Superior temporal gyrus (tissue), 1 donor: ENCODE measurements around the gene NDC80.
A peak's percentile ranks its signal among the peaks of the same experiment; 100 is the strongest.
"Not testable (repeated sequence)": the region's sequence is repeated elsewhere in the genome, so short reads cannot be mapped to it uniquely, and the experiment has no call there.

Source experiments
- DNase-seq: peaks from one replicate; pipeline ENCODE4 v3.0.0-alpha.2; 2016; ENCODE audit errors: extremely low spot score

NDC80 gene

DNA sequence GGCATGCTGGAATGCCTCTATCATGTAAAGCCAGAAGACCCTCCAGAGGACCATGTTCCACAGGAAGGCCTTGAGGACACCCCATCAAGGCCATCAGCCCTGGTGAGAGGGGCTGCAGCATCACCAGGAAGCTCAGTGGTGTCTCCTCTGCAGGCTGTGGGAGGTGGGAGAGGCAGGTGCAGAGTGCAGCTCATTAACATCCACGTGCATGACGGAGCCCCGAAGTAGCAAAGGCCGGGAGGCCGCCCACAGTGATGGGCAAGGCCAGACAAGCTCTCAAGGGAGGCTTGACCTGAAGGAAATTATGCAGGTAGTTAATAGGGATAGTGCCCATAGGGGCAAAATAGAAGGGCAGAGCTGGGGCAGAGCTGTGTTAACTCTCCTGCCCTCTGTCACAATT is 53.9 kb downstream of the NDC80 start:
- DNase-seq: no peak

DNA sequence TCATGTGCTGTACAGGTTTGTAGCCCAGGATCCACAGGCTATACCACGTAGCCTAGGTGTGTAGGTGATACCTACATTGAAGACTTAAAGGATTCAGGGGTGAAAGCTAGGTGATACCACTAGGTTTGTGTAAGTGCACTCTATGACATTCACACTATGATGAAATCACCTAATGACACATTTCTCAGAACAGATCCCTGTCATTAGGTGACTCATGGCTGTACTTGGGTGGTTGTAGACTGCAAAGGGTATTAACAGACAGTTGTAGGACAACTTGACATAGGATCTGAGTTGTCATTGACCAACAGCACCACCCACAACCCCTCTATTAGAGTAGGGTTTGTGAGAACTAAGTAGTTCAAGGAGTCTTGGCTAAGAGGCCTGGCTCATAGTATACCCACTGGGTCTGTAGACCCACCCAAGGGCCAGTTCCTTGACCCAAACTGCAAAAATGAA is 56.5 kb downstream of the NDC80 start:
- DNase-seq: no peak

DNA sequence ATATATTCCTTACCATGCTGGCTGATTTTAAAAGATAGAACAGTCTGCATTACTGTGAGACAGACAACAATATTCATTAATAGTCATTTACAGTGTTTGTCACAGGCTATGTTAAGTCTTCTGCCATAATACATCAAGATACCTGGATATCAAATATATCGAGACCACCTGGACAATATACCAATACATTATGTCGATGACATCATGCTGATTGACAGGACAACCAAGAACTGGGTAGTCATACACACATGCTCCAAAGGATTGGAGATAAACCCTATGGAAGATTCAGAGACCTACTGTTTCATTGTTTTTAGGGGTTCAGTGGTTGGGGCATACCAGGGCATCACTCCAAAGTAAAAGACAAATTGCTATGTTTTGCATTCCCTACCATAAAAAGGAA is 57.6 kb downstream of the NDC80 start:
- no peak for DNase-seq

DNA sequence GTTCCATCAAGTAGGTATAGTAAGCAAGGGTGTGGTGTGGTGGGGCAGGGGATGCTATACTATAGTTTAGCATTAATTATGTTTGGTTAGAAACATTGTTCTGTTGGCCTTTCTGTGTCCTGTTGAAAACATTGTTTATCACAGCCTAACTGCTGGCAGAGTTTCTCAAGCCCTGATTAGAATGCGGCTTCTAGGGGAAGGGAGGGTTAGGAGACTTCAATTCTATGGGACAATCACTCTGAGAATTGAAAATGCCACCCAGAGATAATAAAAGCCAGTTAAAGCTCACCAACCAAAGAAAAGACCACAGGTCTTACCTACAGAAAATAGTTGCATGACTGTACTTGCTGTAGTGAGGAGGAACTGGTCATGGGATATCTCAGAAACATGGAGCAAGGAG is 64.2 kb downstream of the NDC80 start:
- DNase-seq: no peak

DNA sequence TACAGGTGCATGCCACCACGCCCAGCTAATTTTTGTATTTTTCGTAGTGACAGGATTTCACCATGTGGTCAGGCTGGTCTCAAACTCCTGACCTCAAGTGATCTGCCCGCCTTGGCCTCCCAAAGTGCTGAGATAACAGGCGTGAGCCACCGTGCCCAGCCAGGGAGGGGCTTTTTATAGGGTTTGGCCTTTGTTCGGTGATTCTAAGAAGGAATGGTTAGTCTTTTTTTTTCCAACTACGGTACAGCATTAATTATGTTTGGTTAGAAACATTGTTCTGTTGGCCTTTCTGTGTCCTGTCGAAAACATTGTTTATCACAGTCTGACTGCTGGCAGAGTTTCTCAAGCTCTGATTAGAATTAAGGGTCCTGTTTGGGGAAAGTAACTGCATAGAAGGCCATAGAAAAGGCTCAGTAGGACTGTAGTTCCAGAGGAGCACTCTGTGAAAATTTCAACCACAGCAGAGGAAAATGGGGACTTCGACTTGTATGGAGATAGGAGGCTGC is 64.8 kb downstream of the NDC80 start:
- no peak for DNase-seq

DNA sequence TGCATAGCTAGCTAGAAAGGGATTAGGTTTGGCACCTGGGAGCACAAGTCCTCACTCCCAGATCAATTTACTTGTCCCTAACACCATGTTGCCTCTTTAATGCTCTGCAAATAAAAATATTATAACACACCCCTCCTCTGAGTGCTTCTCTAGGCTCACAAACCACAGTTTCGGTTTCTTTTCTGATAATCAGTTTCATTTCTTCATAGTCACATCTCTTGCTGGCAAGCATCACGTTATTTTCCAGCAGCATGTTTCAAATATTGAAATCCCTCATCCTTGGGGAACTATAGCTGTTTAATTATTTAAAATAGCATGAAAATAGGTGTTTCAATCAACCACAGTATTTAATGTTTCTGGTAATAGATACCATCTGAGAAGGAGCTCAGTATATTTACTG is 70.3 kb downstream of the NDC80 start:
- DNase-seq: no peak

DNA sequence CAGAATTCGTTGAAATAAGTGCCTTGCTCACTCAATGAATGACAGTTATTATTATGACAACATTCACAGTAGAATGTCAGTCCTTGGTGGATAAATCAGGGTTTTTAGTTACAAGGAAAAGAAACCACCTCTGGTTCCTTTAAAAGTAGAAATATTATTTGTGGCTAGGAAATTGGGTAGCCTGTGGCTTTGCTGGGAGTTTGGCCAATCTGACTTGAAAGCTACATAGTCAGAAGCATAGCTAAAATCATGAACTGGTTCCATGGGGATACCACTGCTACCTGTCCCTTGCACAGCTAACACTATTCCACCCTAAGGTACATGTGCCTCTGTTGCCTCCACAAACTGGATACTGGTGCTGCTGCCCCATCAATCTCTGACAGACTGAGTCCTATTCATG is 71.4 kb downstream of the NDC80 start:
- DNase-seq: no peak

DNA sequence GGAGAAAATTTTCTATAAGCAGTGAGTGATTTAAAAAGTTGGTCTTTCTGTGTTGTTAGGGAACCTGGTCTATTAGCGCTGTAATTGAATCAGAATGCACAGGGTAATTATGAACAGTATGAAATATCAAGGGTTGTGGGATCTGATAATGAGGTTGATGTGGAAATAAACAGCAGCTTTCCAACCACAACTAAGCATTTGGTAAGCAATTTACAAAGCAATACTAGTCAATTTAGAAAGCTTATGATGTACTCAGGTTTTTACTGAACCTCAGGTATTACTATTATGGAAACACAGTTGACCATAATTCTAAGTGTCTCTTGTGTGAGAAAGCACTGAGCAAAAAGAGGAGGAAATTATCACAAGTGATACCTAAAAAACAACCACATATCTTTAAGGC is 73.2 kb downstream of the NDC80 start:
- no peak for DNase-seq

DNA sequence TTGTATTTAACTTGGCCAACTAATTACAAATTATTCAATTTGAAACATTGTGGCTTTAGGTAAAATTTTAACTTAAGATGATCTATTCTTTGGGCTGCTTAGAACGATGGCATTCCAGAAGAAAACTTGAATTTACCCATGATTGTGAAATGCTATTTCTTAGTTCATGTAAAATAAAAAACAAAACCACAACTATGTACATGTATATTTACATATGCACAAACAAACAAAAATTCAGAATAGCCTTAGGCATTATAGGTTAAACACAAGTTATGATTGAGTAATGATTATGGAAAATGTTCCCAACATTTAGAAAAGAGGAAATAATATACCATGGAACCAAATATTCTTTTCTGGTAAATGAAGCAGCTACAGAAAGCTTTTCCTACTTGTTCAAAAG is 80.6 kb downstream of the NDC80 start:
- DNase-seq: no peak

DNA sequence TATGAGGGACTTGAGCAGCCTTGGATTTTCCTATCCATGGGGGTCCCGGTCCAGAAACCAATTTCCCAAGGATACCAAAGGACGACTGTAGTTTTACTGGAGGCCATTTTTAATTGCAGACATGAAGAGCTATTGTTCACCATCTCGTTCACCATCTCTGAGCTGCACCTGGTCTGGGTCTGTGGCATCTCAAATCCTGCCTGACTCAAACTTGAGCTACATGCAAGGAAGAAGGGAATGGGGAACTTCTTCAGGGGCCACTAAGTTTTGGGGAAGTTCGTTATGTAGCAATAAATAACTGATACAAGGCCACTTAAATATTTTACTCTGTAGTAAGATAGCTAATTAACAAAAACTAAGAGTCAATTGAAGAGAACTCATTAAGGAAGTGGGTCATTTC is 82.1 kb downstream of the NDC80 start:
- no peak for DNase-seq

DNA sequence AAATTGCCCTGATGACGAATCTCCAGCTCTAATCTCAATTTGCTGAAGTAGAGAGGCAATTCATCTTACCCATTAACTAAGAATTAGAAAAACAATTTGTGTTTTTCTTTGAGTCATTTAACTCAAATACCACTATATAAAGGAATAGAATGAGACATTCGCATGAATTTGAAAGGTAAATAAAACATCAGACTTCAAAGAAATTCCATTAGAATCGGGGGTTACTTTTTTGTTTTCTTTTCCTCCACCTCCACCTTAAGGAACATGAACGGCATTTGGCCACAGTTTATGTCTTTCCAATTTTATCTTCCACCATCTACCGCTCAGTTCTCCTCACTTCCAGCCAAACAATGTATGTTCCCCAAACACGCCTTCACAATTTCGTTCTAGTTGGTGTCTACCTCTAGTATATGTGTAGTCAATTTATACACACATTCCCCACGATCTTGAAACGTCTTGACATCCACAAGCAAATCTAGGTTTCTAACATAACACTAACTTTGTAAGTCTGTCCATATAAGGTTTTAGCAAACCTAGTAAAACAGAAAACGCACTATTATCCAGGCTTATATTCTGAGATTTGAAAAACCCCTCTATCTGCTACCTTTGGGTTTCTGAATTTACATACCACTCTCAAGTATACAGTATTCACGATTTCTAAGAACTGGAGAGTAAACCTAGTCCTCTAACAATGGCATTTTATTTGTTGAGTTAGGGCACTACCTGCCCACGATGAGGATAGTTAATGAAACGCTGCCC is 83.0 kb downstream of the NDC80 start:
- peak; percentile 47 for DNase-seq

DNA sequence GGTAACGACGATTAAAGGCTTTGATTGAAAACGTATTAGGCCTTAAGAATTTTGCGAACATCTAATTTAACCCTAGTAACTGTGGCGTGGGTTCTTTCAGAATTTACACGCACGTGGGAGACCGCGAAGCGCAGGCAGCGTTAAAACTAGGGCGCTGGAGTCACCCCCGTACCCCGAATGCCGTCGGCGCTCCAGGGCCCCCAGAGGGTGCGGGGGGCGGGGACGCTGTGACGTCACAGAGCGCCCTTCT is 83.5 kb downstream of the NDC80 start:
- DNase-seq: no peak

DNA sequence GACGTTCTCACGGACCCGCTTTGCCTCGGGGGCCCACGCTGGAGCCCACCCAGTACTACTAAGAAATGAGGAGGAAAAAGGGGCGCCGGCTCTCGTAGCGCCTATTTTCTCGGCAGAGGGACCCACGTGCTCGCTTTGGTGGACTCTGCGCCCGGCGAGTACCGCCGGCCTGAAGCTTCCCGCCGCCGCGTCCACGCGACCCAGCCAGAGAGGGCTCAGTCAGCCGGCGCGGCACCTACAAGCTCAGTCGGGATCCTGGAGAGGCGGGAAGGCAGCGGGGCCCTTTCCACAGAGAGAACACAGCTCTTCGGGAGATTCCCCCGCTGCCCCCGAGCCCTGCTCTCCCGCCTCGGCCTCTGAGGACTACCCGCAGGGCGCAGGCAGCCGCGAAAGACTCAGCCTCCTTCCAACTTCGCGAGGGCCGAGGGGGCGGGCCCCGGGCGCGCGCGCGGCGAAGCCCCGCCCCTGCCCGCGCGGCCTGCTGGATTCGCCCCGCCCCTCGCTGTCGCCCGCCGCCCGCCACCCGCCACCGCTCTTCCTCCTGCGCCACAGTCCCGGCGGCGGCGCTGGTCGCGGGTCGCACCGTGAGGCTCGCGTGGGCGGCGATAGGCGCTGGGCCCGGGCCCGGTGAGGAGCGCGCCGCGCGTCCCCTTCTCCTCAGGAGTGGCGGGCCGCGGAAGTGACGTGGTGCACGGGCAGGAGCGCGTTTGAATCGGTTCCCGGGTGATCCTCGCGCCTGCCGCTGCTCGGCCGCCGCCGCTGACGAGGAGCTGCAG is 84.0 kb downstream of the NDC80 start, which contains the start of gene SMCHD1:
Gene SMCHD1, plus strand, starts transcription at position 549 of the 776 bp plus-strand sequence. CDS start 350 bp downstream, outside the sequence.
- peak; percentile 86 for DNase-seq

DNA sequence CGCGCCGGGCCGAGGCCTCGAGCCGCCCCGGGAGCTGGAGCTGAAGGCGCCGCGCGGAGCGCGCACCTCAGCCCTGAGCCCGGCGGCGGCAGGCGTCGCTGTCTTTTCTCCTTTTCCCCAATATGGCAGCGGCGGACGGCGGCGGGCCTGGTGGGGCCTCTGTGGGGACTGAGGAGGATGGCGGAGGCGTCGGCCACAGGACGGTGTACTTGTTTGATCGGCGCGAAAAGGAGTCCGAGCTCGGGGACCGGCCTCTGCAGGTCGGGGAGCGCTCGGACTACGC is 84.5 kb downstream of the NDC80 start:
- DNase-seq: no peak

DNA sequence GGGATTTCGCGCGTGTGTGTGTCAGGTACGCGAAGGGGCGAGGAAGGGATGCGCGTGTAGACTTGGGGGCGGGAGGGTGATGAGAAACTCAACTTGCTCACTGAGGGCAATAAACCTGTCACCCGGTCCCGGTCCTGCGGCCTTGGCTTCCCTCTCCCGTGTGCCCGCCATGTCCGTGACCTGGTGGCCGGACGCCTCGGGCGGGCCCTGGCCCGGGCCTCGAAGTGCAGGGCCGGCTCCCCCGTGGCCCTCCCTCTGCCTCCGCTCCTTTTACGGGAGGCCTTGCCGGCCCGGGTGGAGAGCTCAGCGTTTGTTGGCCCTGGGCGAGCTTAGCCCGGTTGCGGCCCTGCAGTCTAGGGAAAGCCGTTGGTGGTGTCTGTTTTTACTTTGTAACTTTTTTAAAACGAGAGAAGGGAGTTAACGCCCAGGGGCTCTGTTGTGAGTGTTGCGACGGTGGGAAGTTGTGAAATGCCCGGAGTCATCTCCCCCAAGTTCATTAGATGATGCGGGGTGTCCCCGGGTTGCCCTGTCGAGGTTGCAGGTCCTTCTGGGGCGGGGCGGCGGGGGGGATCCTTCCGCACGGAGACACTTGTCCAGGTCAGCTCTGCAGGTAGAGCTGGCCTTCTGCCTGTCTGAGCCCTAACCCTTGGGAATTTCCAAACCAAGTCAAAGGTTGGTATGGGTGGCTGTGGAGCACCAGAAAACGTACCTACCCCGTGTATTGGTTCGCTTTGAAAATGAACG is 85.1 kb downstream of the NDC80 start:
- DNase-seq: no peak

DNA sequence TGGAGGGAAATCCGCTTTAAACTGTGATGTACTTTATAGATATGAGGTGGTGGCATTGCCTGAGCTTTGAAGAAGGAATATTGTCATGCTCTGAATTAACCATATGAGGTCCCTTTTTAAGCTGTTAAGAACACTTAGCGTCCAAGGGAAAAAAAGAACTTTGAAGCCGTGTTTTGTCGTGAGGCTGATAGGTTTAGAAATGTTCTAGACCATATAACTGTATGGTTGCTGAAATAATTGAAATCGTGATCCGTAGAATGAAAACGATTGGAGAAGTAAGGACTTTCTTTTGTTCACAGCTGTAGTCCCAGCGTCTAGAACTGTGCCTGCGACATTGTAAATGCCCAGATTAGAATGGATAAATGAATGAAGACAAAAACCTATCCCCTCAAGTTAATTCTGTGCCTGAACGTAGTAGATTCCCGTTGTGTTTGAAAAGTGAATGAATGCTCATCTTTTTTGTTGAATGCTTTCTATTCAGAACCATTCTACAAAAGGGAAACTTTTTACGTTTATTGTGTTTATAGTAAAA is 85.7 kb downstream of the NDC80 start:
- no peak for DNase-seq

DNA sequence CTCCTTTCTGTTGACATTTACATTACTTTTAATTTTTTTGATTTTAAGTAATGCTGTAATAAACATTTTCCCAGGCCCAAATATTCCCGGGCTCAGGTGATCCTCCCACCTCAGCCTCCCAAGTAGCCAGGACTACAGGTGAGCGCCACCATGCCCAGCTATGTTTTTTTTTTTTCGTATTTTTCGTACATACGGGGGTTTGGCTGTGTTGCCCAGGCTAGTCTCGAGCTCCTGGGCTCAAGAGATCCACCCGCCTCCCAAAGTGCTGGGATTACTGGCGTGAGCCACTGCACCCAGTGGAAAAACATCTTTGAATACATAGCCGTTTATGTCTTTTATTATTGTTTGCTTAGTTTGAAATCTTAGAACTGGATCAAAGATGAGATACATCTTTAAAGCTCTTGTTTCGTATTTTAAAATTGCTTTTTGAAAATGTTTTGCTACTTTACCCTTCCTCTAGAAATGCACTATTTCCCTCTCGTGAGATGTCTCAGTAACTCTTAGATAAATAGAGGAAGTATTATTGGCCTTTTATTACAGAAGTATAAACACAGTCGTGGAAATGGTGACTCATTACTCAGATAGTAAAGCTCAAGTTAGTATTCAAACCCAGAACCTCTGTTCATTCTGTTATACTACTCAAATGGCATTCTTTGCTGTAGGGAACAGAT is 86.6 kb downstream of the NDC80 start:
- DNase-seq: no peak

DNA sequence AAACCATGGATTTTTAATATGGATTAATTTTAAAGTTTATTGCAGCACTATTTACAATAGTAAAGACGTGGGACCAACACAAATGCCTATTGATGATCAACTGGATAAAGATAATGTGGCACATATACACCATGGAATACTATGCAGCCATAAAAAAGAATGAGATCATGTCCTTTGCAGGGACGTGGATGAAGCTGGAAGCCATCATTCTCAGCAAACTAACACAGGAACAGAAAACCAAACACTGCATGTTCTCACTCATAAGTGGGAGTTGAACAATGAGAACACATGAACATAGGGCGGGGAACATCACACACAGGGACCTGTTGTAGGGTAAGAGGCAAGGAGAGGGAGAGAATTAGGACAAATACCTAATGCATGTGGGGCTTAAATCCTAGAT is 89.5 kb downstream of the NDC80 start:
- DNase-seq: not testable (repeated sequence)

DNA sequence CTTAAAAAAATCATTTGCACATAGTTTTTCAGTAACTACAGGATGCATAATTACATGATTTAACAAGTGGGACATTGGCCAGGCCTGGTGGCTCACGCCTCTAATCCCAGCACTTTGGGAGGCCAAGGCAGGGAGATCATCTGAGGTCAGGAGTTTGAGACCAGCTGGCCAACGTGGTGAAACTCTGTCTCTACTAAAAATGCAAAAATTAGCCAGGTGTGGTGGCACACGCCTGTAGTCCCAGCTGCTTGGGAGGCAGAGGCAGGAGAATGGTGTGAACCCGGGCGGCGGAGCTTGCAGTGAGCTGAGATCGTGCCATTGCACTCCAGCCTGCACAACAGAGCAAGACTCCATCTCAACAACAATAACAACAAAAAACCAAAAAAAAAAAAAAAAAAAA is 90.9 kb downstream of the NDC80 start:
- not testable (repeated sequence) for DNase-seq

DNA sequence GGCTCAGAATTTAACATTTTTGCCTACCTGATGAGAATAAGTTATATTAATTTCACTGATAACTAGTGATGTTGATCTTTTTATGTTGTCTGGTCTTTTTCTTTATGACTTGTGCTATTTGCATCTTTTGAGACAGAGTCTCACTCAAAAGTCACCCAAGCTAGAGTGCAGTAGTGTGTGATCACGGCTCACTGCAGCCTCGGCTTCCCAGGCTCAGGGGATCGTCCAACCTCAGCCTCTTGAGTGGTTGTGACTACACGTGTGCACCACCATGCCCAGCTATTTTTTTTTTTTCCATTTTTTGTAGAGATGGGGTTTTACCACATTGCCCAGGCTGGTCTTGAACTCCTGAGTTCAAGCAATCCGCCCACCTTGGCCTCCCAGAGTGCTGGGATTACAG is 91.6 kb downstream of the NDC80 start:
- no peak for DNase-seq
